ENCODE results near the gene DAP.

GRCh38 chr5:10671041-10672008, 89.7 kb downstream of the DAP start:
- TF ChIP-seq TEAD4 (CRISPR knock-in tag; IDR thresholded peaks at IDR 0.05) (no peak), CTCF (IDR thresholded peaks at IDR 0.05) (no peak), HMGXB4 (CRISPR knock-in tag; IDR thresholded peaks at IDR 0.05) (no peak), CREM (CRISPR knock-in tag; IDR thresholded peaks at IDR 0.05) (no peak), NFYB (CRISPR knock-in tag; conservative IDR thresholded peaks at IDR 0.05; ENCODE audit: low read depth) (no peak), TEAD1 (CRISPR knock-in tag; IDR thresholded peaks at IDR 0.05) (no peak), JUN (CRISPR knock-in tag; IDR thresholded peaks at IDR 0.05) (no peak), MAX (CRISPR knock-in tag; IDR thresholded peaks at IDR 0.05) (no peak), ZSCAN18 (CRISPR knock-in tag; IDR thresholded peaks at IDR 0.05) (no peak), NR1H2 (CRISPR knock-in tag; IDR thresholded peaks at IDR 0.05) (no peak)
- TF ChIP-seq, protein P1, sequence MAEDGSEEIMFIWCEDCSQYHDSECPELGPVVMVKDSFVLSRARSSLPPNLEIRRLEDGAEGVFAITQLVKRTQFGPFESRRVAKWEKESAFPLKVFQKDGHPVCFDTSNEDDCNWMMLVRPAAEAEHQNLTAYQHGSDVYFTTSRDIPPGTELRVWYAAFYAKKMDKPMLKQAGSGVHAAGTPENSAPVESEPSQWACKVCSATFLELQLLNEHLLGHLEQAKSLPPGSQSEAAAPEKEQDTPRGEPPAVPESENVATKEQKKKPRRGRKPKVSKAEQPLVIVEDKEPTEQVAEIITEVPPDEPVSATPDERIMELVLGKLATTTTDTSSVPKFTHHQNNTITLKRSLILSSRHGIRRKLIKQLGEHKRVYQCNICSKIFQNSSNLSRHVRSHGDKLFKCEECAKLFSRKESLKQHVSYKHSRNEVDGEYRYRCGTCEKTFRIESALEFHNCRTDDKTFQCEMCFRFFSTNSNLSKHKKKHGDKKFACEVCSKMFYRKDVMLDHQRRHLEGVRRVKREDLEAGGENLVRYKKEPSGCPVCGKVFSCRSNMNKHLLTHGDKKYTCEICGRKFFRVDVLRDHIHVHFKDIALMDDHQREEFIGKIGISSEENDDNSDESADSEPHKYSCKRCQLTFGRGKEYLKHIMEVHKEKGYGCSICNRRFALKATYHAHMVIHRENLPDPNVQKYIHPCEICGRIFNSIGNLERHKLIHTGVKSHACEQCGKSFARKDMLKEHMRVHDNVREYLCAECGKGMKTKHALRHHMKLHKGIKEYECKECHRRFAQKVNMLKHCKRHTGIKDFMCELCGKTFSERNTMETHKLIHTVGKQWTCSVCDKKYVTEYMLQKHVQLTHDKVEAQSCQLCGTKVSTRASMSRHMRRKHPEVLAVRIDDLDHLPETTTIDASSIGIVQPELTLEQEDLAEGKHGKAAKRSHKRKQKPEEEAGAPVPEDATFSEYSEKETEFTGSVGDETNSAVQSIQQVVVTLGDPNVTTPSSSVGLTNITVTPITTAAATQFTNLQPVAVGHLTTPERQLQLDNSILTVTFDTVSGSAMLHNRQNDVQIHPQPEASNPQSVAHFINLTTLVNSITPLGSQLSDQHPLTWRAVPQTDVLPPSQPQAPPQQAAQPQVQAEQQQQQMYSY (CRISPR knock-in tag; IDR thresholded peaks at IDR 0.05), result no peak
- TF ChIP-seq, protein P2, sequence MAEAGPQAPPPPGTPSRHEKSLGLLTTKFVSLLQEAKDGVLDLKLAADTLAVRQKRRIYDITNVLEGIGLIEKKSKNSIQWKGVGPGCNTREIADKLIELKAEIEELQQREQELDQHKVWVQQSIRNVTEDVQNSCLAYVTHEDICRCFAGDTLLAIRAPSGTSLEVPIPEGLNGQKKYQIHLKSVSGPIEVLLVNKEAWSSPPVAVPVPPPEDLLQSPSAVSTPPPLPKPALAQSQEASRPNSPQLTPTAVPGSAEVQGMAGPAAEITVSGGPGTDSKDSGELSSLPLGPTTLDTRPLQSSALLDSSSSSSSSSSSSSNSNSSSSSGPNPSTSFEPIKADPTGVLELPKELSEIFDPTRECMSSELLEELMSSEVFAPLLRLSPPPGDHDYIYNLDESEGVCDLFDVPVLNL (CRISPR knock-in tag; IDR thresholded peaks at IDR 0.05; ENCODE audit: borderline replicate concordance, low read depth), result no peak
